22Rv1 (cell line): Measurements from ENCODE around the gene NCK2.

Source experiments
- H3K27ac ChIP-seq: fragments of 450-650 bp; 2 replicates; pipeline ENCODE4 v1.5.1; 2017
- ZFX ChIP-seq: fragments of 450-650 bp; IDR thresholded peaks from 2 replicates; pipeline ENCODE4 v1.6.1; 2017; ENCODE audit warnings: antibody characterized with exemption, borderline replicate concordance
- TF ChIP-seq, protein P1 (sequence below): fragments of 450-650 bp; IDR thresholded peaks from 2 replicates; pipeline ENCODE4 v1.5.1; 2017; ENCODE audit warnings: mild to moderate bottlenecking

Gene NCK2

DNA sequence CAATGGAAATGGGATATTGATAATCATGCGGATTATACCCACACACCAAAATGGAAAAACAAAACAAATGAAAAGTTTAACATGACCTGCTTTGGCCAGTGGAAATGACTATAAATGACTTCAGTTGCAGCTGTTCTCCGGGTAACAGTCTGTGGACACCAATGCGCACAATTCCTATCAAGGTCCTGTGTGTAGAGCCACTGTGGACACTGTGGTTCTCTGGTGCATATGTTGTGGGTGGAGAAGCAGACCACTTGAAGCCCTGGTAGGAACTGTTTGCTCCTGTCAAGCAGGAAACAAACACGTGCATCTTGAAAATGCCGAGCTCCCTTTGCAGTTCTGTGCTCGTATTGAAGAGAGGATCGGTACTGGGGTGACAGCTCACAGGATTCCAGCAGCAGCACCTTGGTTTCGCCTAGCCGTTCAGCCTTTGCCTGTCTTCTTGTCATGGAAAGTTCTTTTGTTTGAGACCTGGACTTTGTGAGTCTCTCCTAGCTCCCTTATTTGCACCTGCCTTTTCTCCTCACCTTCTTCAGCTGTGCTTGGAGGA, 32.9 kb downstream of the NCK2 start:
- TF ChIP-seq, protein P1, sequence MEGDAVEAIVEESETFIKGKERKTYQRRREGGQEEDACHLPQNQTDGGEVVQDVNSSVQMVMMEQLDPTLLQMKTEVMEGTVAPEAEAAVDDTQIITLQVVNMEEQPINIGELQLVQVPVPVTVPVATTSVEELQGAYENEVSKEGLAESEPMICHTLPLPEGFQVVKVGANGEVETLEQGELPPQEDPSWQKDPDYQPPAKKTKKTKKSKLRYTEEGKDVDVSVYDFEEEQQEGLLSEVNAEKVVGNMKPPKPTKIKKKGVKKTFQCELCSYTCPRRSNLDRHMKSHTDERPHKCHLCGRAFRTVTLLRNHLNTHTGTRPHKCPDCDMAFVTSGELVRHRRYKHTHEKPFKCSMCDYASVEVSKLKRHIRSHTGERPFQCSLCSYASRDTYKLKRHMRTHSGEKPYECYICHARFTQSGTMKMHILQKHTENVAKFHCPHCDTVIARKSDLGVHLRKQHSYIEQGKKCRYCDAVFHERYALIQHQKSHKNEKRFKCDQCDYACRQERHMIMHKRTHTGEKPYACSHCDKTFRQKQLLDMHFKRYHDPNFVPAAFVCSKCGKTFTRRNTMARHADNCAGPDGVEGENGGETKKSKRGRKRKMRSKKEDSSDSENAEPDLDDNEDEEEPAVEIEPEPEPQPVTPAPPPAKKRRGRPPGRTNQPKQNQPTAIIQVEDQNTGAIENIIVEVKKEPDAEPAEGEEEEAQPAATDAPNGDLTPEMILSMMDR: no peak
- TF ChIP-seq ZFX: no peak
- no peak overlapping the region for H3K27ac ChIP-seq

DNA sequence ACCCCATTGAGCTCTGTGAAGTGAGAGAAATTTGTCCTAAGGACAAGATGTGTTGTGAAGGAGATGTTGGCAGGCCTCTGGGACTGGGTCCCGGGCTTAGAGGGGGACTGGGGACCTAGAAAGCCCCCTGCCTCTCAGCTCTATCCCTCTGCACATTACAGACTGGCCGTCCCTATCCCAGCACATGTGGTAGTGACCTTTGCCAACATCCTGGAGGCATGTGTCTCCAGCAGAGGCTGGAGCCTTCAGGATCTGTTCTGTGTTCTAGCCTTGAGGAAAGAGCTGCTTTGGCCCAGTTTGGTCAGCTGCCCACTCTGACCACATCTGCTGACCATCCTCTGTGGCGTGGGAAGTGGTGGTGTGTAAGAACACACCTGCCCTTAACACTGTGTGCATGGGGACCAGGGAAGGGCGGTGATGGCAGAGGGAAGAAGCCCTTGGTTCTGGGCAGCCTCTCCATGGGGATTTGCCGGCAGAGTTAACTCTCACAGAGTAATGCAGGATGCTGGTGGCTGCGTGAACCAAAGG, 33.4 kb downstream of the NCK2 start:
- H3K27ac ChIP-seq: no peak overlapping the region

GRCh38 chr2:105779394-105779793, 34.7 kb downstream of the NCK2 start:
- H3K27ac ChIP-seq: no peak overlapping the region
- TF ChIP-seq ZFX: no peak
- TF ChIP-seq, protein P1: no peak

More for the DNA sequence above, 33.4 kb downstream of the NCK2 start:
- no peak for TF ChIP-seq ZFX
- TF ChIP-seq, protein P1: no peak

- TF ChIP-seq, protein P1: no peak
- TF ChIP-seq ZFX: no peak
- H3K27ac ChIP-seq: no peak overlapping the region
These were observed 35.9 kb downstream of the NCK2 start for GRCh38 chr2:105780606-105781005.

- H3K27ac ChIP-seq: no peak overlapping the region
These were observed 36.7 kb downstream of the NCK2 start for GRCh38 chr2:105781274-105781978.

GRCh38 chr2:105782123-105782522, 37.4 kb downstream of the NCK2 start:
- TF ChIP-seq, protein P1: no peak; the same call in 1 of the 2 replicates
- TF ChIP-seq ZFX: no peak
- no peak overlapping the region for H3K27ac ChIP-seq

More at GRCh38 chr2:105781274-105781978, 36.7 kb downstream of the NCK2 start:
- no peak for TF ChIP-seq ZFX
- TF ChIP-seq, protein P1: no peak

- no peak overlapping the region for H3K27ac ChIP-seq
- TF ChIP-seq ZFX: no peak
- TF ChIP-seq, protein P1: no peak
These were observed 37.9 kb downstream of the NCK2 start for GRCh38 chr2:105782646-105783045.
